Ishikawa (cell line): ENCODE data around the gene PLEKHA6.

Source experiments
- CREB1 ChIP-seq: IDR thresholded peaks from 2 replicates; pipeline ENCODE4 v1.6.1; 2012; ENCODE audit warnings: low read depth
- EGR1 ChIP-seq: IDR thresholded peaks from 2 replicates; pipeline ENCODE4 v1.6.1; 2012
- EP300 ChIP-seq: IDR thresholded peaks from 2 replicates; pipeline ENCODE4 v1.6.1; 2012; ENCODE audit warnings: borderline replicate concordance
- MAX ChIP-seq: IDR thresholded peaks from 2 replicates; pipeline ENCODE4 v1.6.1; 2012
- RAD21 ChIP-seq: IDR thresholded peaks from 2 replicates; pipeline ENCODE4 v1.6.1; 2012; ENCODE audit warnings: low read depth
- REST ChIP-seq: IDR thresholded peaks from 2 replicates; pipeline ENCODE4 v1.6.1; 2012; ENCODE audit warnings: low read depth, mild to moderate bottlenecking
- TAF1 ChIP-seq: IDR thresholded peaks from 2 replicates; pipeline ENCODE4 v1.6.1; 2012; ENCODE audit warnings: low read depth, mild to moderate bottlenecking
- TCF12 ChIP-seq: IDR thresholded peaks from 2 replicates; pipeline ENCODE4 v1.6.1; 2012; ENCODE audit warnings: low read depth
- USF1 ChIP-seq: IDR thresholded peaks from 2 replicates; pipeline ENCODE4 v1.6.1; 2012
- YY1 ChIP-seq: IDR thresholded peaks from 2 replicates; pipeline ENCODE4 v1.6.1; 2012; ENCODE audit warnings: low read depth

- TF ChIP-seq EP300 (no peak), TAF1 (no peak), EGR1 (no peak), MAX (no peak), TCF12 (no peak), REST (no peak), RAD21 (no peak), YY1 (no peak), CREB1 (no peak), USF1 (no peak)
These were observed 64.1 kb downstream of the PLEKHA6 start for GRCh38 chr1:204295671-204296070.
